HG03432 (cell line): Measurements from ENCODE around the gene VPS35L.

ENCODE experiments used
- ATAC-seq: cut with Tn5 transposase; IDR thresholded peaks from one replicate; pipeline ENCODE4 v1.9.1; 2021; ENCODE audit warnings: mild to moderate bottlenecking, moderate library complexity; ENCODE audit not compliant: unreplicated experiment

Gene VPS35L, protein sequence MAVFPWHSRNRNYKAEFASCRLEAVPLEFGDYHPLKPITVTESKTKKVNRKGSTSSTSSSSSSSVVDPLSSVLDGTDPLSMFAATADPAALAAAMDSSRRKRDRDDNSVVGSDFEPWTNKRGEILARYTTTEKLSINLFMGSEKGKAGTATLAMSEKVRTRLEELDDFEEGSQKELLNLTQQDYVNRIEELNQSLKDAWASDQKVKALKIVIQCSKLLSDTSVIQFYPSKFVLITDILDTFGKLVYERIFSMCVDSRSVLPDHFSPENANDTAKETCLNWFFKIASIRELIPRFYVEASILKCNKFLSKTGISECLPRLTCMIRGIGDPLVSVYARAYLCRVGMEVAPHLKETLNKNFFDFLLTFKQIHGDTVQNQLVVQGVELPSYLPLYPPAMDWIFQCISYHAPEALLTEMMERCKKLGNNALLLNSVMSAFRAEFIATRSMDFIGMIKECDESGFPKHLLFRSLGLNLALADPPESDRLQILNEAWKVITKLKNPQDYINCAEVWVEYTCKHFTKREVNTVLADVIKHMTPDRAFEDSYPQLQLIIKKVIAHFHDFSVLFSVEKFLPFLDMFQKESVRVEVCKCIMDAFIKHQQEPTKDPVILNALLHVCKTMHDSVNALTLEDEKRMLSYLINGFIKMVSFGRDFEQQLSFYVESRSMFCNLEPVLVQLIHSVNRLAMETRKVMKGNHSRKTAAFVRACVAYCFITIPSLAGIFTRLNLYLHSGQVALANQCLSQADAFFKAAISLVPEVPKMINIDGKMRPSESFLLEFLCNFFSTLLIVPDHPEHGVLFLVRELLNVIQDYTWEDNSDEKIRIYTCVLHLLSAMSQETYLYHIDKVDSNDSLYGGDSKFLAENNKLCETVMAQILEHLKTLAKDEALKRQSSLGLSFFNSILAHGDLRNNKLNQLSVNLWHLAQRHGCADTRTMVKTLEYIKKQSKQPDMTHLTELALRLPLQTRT

DNA sequence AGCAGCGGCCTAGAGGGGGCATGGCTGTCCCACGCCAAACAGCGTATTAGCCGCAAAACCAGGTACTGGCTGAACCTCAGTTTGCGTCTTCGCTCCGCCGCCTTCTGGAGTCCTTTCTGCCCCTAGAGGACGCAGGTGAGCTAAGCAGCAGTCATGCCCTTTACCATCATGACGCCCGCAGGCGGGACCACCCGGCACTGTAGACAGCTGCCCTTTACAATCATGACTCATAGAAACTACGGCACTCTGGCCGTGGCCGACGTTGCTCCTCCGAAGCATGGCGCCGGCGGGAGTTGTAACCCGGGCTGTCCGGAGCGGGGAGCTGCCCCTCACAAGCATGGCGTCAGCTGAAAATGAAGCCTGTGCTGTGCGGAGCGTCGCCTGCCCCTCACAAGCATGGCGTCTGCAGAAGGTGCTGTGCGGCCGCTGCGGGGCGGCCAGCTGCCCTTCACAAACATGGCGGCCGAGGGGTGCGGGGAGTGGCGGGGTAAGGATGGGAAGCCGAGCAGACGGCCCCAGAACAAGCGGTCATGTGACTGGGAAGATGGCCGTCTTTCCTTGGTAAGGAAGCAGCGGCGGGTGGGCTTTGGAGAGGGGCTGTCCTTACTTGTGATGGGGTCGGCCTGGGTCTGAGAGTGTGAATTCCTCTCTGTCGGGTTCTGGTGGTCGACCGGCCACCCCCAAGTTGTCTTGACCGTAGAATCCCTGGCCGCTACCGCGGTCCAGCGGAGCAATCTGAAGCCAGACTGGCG lies at the start of gene VPS35L:
Gene VPS35L (plus strand): TSS at position 518 of the 752 bp plus-strand sequence. CDS start 27 bp downstream, at position 545.
- ATAC-seq: peak; percentile 97

DNA sequence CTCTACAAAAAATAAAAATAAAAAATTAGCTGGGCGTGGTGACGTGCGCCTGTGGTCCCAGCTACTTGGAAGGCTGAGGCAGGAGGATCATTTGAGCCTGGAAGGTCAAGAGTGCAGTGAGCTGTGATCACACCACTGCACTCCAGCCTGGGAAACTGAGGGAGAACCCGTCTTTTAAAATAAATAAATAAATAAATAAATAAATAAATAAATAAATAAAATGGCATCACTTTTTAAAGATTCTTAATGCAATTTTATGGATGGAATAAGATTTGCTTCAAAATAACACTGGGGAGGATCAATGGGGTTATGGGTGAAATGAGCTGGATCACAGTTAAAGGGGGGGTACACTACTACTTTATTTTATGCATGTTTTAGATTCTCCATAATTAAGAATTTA lies 48.5 kb upstream of the VPS35L start:
- no peak for ATAC-seq

GRCh38 chr16:19507867-19508266 lies 47.6 kb upstream of the VPS35L start:
- no peak for ATAC-seq

DNA sequence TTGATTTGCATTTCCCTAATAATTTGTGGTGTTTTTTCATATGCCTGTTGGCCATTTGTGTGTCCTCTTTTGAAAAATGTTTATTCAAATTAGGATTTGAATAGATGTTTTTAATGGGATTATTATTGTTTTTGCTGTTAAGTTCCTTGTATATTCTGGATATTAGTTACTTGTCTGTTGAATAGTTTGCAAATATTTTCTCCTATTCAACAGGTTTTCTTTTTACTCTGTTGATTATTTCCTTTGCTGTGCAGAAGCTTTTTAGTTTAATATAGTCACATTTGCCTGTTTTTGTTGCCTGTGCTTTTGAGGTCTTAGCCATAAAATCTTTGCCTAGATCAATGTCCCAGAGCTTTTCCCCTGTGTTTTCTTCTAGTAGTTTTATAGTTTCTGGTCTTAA lies 43.2 kb upstream of the VPS35L start:
- no peak for ATAC-seq

DNA sequence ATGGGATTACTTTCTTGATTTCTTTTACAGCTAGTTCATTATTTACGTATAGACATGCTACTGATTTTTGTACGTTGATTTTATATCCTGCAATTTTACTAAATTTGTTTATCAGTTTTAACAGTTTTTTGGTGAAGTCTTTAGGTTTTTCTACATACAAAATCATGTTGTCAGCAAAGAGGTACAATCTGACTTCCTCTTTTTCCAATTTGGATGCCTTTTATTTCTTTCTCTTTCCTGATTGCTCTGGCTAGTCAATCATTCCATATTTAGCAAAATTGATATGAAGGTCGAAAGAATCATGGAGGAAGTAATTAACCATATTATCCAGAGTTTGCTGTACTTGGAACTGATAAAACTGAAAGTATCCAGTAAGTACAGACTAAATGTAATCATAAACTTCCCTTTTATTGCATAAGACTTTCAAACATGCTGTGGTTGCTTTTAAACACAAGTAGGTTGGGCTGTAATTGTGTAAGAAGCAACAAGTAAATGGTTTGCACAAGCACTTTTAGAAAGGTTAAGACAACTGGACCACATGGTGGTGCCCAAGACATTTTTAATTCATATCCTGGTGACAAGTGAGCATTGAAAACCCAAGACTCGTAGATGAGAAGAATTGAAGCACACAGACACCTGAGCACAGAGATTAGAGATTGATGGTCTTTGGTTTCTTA lies 42.0 kb upstream of the VPS35L start:
- no peak for ATAC-seq

DNA sequence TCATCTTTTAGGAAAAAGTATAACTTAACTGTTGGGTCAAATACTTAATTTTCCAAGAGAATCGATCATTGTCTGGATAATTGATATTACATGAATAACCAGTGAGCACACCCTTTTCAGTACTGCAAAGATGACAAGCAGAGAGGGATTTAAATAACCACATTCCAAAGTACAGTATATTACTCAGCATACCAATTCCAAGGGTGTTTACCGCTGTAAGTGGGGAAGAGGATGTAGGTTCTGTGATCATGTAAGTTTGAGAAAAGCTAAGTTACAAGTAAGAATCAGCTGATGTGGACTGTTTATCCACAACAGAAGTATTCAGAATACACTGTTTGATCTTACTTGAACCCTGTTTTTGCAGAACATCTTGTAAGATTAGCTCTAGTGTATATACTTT lies 39.7 kb upstream of the VPS35L start:
- no peak for ATAC-seq

GRCh38 chr16:19517424-19518089 lies 37.9 kb upstream of the VPS35L start:
- ATAC-seq: no peak

- ATAC-seq: no peak
Measured at GRCh38 chr16:19518388-19518787, 37.1 kb upstream of the VPS35L start.

DNA sequence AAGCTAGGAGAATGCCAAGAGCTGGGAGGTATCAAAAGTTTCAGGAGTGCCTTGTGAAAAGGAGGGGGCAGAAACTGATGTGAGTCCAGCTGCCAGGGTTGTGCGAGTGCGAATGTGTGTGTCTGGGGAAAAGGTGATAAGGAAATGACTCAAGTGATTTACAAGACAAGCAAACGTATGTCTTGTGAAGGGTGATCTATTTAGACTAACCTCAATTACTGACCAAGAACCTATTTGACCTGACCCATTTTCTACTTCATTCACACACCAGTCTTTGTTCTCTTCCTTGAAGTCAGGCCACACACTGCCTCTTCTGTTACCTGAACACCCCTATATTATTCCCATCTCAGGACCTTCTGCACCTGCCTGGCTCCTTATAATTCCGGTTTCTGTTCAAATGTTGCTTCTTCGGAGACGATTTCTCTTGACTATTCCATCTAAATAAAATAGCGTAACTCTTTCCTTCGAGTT lies 34.6 kb upstream of the VPS35L start:
- no peak for ATAC-seq

DNA sequence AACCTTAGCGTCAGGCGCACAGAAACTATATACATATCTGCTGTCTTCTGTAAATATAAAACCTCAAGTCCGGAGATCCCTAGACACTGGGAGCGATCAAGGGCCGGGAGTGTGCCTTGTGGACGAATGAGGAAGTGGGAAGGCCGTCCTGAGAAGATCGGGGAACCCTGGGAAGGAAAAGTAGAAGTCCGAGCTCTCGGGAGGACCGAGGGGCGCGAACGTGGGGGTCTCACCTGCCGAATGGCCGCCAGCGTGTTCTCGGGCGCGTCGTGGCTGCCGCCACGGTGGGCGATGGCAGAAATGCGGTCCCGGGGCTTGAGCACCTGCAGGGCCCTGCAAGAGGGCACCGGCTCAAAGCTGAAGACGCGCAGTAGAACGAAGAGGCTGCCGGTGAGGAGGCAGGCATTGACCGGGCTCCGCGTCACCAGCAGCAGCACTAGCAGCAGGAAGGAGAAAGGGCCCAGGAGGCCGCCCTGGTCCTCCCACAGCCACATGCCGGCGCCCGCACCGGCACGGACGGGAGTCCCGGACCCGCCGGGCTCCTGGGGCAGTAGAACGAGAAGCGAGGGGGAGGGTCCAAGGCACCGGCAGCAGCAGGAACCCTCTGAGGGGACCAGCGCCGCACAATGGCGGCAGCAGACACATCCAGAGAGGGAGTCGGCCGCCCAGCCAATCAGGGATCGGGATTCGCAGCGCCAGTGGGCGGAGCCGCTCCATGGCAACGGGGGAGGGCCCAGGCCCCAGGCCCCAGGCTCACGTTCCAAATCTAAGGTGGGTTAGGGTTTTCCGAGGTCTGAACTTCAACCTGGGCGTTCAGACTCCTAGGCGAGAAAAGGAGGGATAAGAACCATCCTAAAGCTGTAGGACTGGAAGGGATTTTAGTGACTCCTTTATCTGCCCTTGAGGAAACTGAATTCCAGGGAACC lies 33.8 kb upstream of the VPS35L start, which contains the start of gene GDE1:
Gene GDE1 (minus strand): TSS at position 628 of the 926 bp plus-strand sequence. CDS start 134 bp downstream, at position 494.
- ATAC-seq: peak; percentile 80

- no peak for ATAC-seq
Measured at GRCh38 chr16:19522397-19522732, 33.1 kb upstream of the VPS35L start.

DNA sequence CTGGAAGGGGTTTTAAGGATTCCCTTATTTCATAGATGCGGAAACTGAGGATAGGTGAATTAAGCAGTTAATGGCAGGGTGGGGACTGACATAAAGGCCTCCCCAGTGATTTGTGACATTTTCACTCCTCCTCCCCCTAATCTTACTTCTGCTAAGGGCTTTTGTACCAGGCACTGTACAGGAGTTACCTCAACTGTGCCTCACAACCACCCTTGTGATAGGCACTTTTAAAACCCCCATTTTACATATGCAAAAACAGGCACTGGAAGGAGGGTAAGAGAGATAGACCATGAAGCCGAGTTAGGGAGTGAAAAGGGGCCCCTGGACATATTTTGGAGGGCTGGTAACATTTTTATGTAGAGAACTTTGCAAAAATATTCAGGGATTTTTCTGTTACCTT lies 32.7 kb upstream of the VPS35L start:
- no peak for ATAC-seq

DNA sequence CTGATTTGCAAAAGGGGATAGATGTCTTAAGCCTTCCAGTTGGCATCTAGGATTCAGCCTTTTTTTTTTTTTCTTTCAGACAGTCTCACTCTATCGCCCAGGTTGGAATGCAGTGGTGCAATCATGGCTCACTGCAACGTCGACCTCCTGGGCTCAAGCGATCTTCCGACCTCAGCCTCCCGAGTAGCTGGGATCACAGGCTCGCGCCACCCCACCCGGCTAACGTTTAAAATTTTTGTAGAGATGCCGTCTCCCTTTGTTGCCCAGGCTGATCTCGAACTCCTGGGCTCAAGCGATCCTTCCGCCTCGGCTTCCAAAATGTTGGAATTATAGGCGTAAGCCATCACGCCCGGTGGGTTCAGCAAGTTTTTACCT lies 32.3 kb upstream of the VPS35L start:
- no peak for ATAC-seq

- ATAC-seq: peak; percentile 78
Measured at GRCh38 chr16:19523559-19524355, 31.7 kb upstream of the VPS35L start, which contains the start of gene CCP110. Gene CCP110, plus strand, starts transcription at chr16:19523942. Its CDS starts 3,940 bp downstream, at chr16:19527882.

DNA sequence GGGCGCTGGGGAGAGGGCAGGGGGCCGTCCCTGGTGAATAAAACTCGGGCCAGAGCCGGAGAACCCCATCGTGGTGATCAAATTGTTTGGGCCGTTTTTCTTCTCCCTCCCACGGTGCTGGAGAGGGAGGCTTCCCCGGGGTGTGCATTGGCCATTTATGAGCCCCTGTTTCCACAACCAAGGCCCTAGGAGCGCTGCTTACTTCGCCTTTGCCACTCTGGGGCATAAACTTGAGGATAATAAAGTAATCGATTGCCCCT lies 31.2 kb upstream of the VPS35L start:
- no peak for ATAC-seq

DNA sequence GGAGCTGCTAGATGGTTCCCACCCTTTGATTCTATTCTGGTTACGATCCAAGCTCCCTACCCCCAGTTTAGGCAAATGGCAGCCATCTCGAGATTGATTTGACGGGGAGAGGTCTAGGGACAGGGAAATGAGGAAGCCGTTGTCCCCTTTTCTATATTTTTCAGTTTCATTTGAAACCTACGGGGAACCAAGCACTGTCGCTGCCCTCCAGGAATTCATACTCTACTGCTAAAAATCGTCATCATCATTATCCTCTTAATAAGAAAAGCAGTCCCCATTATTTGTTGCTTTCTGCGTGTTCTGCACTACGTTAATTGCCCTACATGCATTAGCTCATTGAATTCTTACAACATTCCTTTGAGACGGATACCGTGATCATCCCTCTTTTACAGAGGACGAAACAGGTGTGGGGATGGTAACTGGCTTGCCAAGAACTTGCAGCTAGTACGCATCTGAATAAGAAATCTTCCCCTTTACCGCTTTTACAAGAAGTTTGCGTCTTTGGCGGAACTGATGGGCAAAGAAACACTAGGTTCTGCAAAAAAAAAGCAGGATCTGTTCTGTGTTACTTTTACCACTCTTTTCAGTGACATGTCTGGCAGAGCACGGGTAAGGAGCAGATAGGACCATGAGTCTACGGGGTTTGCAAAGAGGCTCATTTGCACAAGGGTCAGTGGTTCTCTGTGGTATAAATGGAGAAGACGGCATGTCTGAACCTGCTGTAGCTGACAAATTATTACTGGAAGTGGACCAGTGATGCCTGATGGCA lies 30.7 kb upstream of the VPS35L start:
- no peak for ATAC-seq

- ATAC-seq: no peak
Measured at GRCh38 chr16:19525385-19525723, 30.1 kb upstream of the VPS35L start.

DNA sequence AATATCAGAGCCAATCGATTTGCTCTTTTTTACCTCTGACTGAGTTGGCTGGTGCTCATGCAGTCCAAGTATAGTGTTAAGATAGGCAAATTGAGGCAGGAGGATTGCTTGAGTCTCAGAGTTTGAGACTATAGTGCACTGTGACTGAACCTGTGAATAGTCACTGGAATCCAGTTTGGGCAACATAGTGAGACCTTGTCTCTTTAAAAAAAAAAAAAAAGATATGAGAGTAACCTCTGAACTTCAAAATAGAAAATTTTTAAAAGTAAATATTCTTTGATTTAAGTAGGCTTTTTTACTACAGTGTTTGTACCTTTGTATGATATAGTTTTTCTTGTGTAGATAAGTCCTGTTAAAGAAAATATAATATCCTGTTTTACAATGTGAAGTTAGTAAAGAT lies 28.3 kb upstream of the VPS35L start:
- ATAC-seq: no peak
